MM.1S (cell line): ENCODE data around the gene SIGLEC6.
"Not testable (repeated sequence)": the region's sequence is repeated elsewhere in the genome, so short reads cannot be mapped to it uniquely, and the experiment has no call there.

ENCODE experiments used
- DNase-seq: peaks from one replicate; pipeline ENCODE4 v3.0.0-alpha.2; 2015
- H2AFZ ChIP-seq: fragments of 300-600 bp; sonication (generic); 2 replicates; pipeline ENCODE4 v1.6.0; 2016; ENCODE audit warnings: antibody characterized with exemption, low read length
- H3F3A ChIP-seq: fragments of 300-600 bp; sonication (generic); 2 replicates; pipeline ENCODE4 v1.6.1; 2016; ENCODE audit warnings: mild to moderate bottlenecking, antibody characterized with exemption, low read length, moderate library complexity, mixed read lengths; ENCODE audit not compliant: insufficient read depth
- H3K27ac ChIP-seq: fragments of 300-600 bp; sonication (generic); 2 replicates; pipeline ENCODE4 v1.5.1; 2016; ENCODE audit warnings: mild to moderate bottlenecking, low read length
- H3K27me3 ChIP-seq: fragments of 300-600 bp; sonication (generic); replicated peaks from 2 replicates; pipeline ENCODE4 v1.6.0; 2016; ENCODE audit warnings: low read length; ENCODE audit not compliant: insufficient read depth
- H3K36me3 ChIP-seq: fragments of 300-600 bp; sonication (generic); replicated peaks from 2 replicates; pipeline ENCODE4 v1.6.1; 2016; ENCODE audit warnings: mild to moderate bottlenecking, low read length, mixed read lengths; ENCODE audit not compliant: insufficient read depth
- H3K4me1 ChIP-seq: fragments of 300-600 bp; sonication (generic); 2 replicates; pipeline ENCODE4 v1.6.1; 2016; ENCODE audit warnings: low read length, mixed read lengths
- H3K4me2 ChIP-seq: fragments of 300-600 bp; sonication (generic); 2 replicates; pipeline ENCODE4 v1.6.0; 2016; ENCODE audit warnings: low read depth, low read length
- H3K4me3 ChIP-seq: fragments of 300-600 bp; sonication (generic); 2 replicates; pipeline ENCODE4 v1.5.1; 2016; ENCODE audit warnings: low read length, mixed read lengths
- H3K79me2 ChIP-seq: fragments of 300-600 bp; sonication (generic); 2 replicates; pipeline ENCODE4 v1.6.1; 2016; ENCODE audit warnings: mixed run types, low read length, mixed read lengths
- H3K9ac ChIP-seq: fragments of 300-600 bp; sonication (generic); 2 replicates; pipeline ENCODE4 v1.6.1; 2016; ENCODE audit warnings: low read length, mixed read lengths
- H3K9me2 ChIP-seq: fragments of 300-600 bp; sonication (generic); replicated peaks from 2 replicates; pipeline ENCODE4 v1.6.1; 2016; ENCODE audit warnings: mild to moderate bottlenecking, low read length, mixed read lengths; ENCODE audit not compliant: insufficient read depth
- H3K9me3 ChIP-seq: fragments of 300-600 bp; sonication (generic); replicated peaks from 2 replicates; pipeline ENCODE4 v1.6.1; 2016; ENCODE audit warnings: mild to moderate bottlenecking, low read length, mixed read lengths; ENCODE audit not compliant: insufficient read depth
- H4K20me1 ChIP-seq: fragments of 300-600 bp; sonication (generic); 2 replicates; pipeline ENCODE4 v1.6.1; 2016; ENCODE audit warnings: mild to moderate bottlenecking, low read length, moderate library complexity, mixed read lengths; ENCODE audit not compliant: insufficient read depth
- CTCF ChIP-seq: fragments of 300-600 bp; sonication (generic); IDR thresholded peaks from 2 replicates; pipeline ENCODE4 v1.5.1; 2016; ENCODE audit warnings: antibody characterized with exemption, low read length, mixed read lengths
- EZH2 ChIP-seq: fragments of 300-600 bp; sonication (generic); optimal IDR thresholded peaks from 2 replicates; pipeline ENCODE3; 2017; ENCODE audit warnings: low read depth, mild to moderate bottlenecking, antibody characterized with exemption, low read length, mixed read lengths
- EZH2phosphoT487 ChIP-seq: fragments of 300-600 bp; sonication (generic); IDR thresholded peaks from 2 replicates; pipeline ENCODE4 v1.6.1; 2018; ENCODE audit warnings: antibody characterized with exemption, low read length

The SIGLEC6 gene

GRCh38 chr19:51503286-51503817 is 28.1 kb downstream of the SIGLEC6 start:
- Histone ChIP-seq H3K79me2 (no peaks in the 10 kb centered on the region), H3F3A (no peaks in the 10 kb centered on the region), H3K4me3 (no peak overlapping the region), H3K27ac (no peak overlapping the region), H3K27me3 (no peaks in the 10 kb centered on the region), H3K4me2 (no peak overlapping the region), H3K9me2 (no peaks in the 10 kb centered on the region), H3K9ac (no peak overlapping the region), H3K4me1 (no peaks in the 10 kb centered on the region), H4K20me1 (no peaks in the 10 kb centered on the region; the same call in 1 of the 2 replicates), H3K9me3 (no peaks in the 10 kb centered on the region), H2AFZ (no peak overlapping the region), H3K36me3 (no peaks in the 10 kb centered on the region)
- DNase-seq = no peak
- no peak for TF ChIP-seq EZH2
- TF ChIP-seq CTCF = no peak

GRCh38 chr19:51501594-51502263 is 29.7 kb downstream of the SIGLEC6 start, which contains the start of gene SIGLEC12:
TSS of gene SIGLEC12 (minus strand) at chr19:51501800. CDS start at chr19:51501733, 67 bp downstream.
- no peak for DNase-seq
- Histone ChIP-seq H3F3A (no peaks in the 10 kb centered on the region), H3K4me3 (no peak within 1 kb of the TSS), H2AFZ (no peak within 1 kb of the TSS), H3K9me2 (no peaks in the 10 kb centered on the region), H4K20me1 (no peaks in the 10 kb centered on the region), H3K27ac (no peak within 1 kb of the TSS), H3K27me3 (no peaks in the 10 kb centered on the region), H3K4me2 (no peak within 1 kb of the TSS), H3K9ac (no peak within 1 kb of the TSS), H3K79me2 (no peaks in the 10 kb centered on the region), H3K9me3 (no peaks in the 10 kb centered on the region), H3K4me1 (no peaks in the 10 kb centered on the region), H3K36me3 (no peaks in the 10 kb centered on the region)
- TF ChIP-seq EZH2 = no peak
- no peak for TF ChIP-seq EZH2phosphoT487
- no peak for TF ChIP-seq CTCF

GRCh38 chr19:51500931-51501330 is 30.5 kb downstream of the SIGLEC6 start:
- H4K20me1 ChIP-seq, H3K4me1 ChIP-seq, H3K9ac ChIP-seq, H3F3A ChIP-seq, H3K4me3 ChIP-seq, H3K36me3 ChIP-seq, DNase-seq, H3K27me3 ChIP-seq, H3K9me2 ChIP-seq, H3K9me3 ChIP-seq, H3K27ac ChIP-seq, H2AFZ ChIP-seq, H3K79me2 ChIP-seq, H3K4me2 ChIP-seq: not testable (repeated sequence)

- H3F3A ChIP-seq = no peaks in the 10 kb centered on the region
- H3K9me3 ChIP-seq = no peaks in the 10 kb centered on the region
- no peaks in the 10 kb centered on the region for H3K9me2 ChIP-seq
- H4K20me1 ChIP-seq = no peaks in the 10 kb centered on the region
- no peak overlapping the region for H3K4me2 ChIP-seq
- H3K27me3 ChIP-seq = no peaks in the 10 kb centered on the region
- H3K9ac ChIP-seq = no peak overlapping the region
- no peak for DNase-seq
- no peaks in the 10 kb centered on the region for H3K4me1 ChIP-seq
- no peak overlapping the region for H2AFZ ChIP-seq
- TF ChIP-seq EZH2phosphoT487 = no peak
- no peak for TF ChIP-seq EZH2
- TF ChIP-seq CTCF = no peak
- no peak overlapping the region for H3K27ac ChIP-seq
- no peak overlapping the region for H3K4me3 ChIP-seq
- H3K36me3 ChIP-seq = no peaks in the 10 kb centered on the region
- no peaks in the 10 kb centered on the region for H3K79me2 ChIP-seq
Measured at GRCh38 chr19:51497666-51498065, 33.8 kb downstream of the SIGLEC6 start.
